GM23248 (cell line): ENCODE measurements around the gene PCSK2. TPM values are rescaled to one million over a fixed set of nuclear protein-coding genes. Genes with fewer than 3 reads are reported as not detected.

ENCODE experiments used
- DNase-seq: peaks from one replicate; pipeline ENCODE4 v3.0.0-alpha.2; 2015
- H2AFZ ChIP-seq: fragments of 200-600 bp; sonication (generic); 2 replicates; pipeline ENCODE4 v1.6.1; 2016; ENCODE audit warnings: antibody characterized with exemption
- H3F3A ChIP-seq: fragments of 200-600 bp; sonication (generic); 2 replicates; pipeline ENCODE4 v1.6.1; 2016; ENCODE audit warnings: mild to moderate bottlenecking, antibody characterized with exemption, mixed run types; ENCODE audit not compliant: insufficient read depth
- H3K27ac ChIP-seq: fragments of 200-600 bp; sonication (generic); 2 replicates; pipeline ENCODE4 v1.5.1; 2016; ENCODE audit warnings: mild to moderate bottlenecking
- H3K27me3 ChIP-seq: fragments of 200-600 bp; sonication (generic); replicated peaks from 2 replicates; pipeline ENCODE4 v1.6.1; 2016; ENCODE audit warnings: mild to moderate bottlenecking; ENCODE audit not compliant: insufficient read depth
- H3K36me3 ChIP-seq: fragments of 200-600 bp; sonication (generic); 2 replicates; pipeline ENCODE4 v1.6.1; 2016; ENCODE audit warnings: low read depth, mild to moderate bottlenecking
- H3K4me1 ChIP-seq: fragments of 200-600 bp; sonication (generic); 2 replicates; pipeline ENCODE4 v1.6.1; 2016; ENCODE audit warnings: mild to moderate bottlenecking; ENCODE audit not compliant: insufficient read depth
- H3K4me2 ChIP-seq: fragments of 200-600 bp; sonication (generic); one replicate; pipeline ENCODE4 v1.6.1; 2016; ENCODE audit warnings: mild to moderate bottlenecking; ENCODE audit not compliant: unreplicated experiment
- H3K4me3 ChIP-seq: fragments of 200-600 bp; sonication (generic); 2 replicates; pipeline ENCODE4 v1.5.1; 2016; ENCODE audit warnings: mild to moderate bottlenecking
- H3K79me2 ChIP-seq: fragments of 200-600 bp; sonication (generic); 2 replicates; pipeline ENCODE4 v1.6.1; 2016; ENCODE audit warnings: mild to moderate bottlenecking; ENCODE audit not compliant: insufficient read depth
- H3K9ac ChIP-seq: fragments of 200-600 bp; sonication (generic); 2 replicates; pipeline ENCODE4 v1.6.1; 2016; ENCODE audit warnings: mild to moderate bottlenecking
- H3K9me2 ChIP-seq: fragments of 200-600 bp; sonication (generic); 2 replicates; pipeline ENCODE4 v1.6.1; 2016; ENCODE audit warnings: mixed run types, mild to moderate bottlenecking, moderate library complexity; ENCODE audit not compliant: insufficient read depth
- H3K9me3 ChIP-seq: fragments of 200-600 bp; sonication (generic); one replicate; pipeline ENCODE4 v1.6.1; 2017; ENCODE audit warnings: low read depth
- H4K20me1 ChIP-seq: fragments of 200-600 bp; sonication (generic); 2 replicates; pipeline ENCODE4 v1.6.0; 2016; ENCODE audit not compliant: insufficient read depth
- EZH2 ChIP-seq: fragments of 200-600 bp; sonication (generic); IDR thresholded peaks from 2 replicates; pipeline ENCODE4 v1.6.1; 2018; ENCODE audit warnings: antibody characterized with exemption, mild to moderate bottlenecking; ENCODE audit not compliant: insufficient read depth, poor library complexity, severe bottlenecking
- EZH2phosphoT487 ChIP-seq: fragments of 200-600 bp; sonication (generic); IDR thresholded peaks from 2 replicates; pipeline ENCODE4 v1.6.1; 2018; ENCODE audit warnings: antibody characterized with exemption, moderate library complexity, mild to moderate bottlenecking, low read depth; ENCODE audit not compliant: insufficient read depth
- WGBS, 2 experiments: methylation state at CpG; one replicate each; pipeline ENCODE4 v1.1.6; 2015 to 2017; ENCODE audit warnings: low lambda C conversion rate in 2 of 2, low coverage in 1 of 2; ENCODE audit errors: missing lambda C conversion rate in 2 of 2; 5-methylcytosine and 5-hydroxymethylcytosine counted together
- in situ Hi-C: fragments of 300-500 bp; cut with MboI; formaldehyde crosslinking; loops from 2 replicates; pipeline ENCODE4 v1.15.0; 2020
- polyA plus RNA-seq: library from polyadenylated mRNA; unstranded; fragments of >200 nt; fragmentation: Nextera tagmentation; extraction: Ambion mirVana; gene quantifications from 2 replicates; pipeline ENCODE4 v1.2.1, GENCODE V29; 2016
- total RNA-seq: library from RNA; depleted of rRNA; stranded (reverse); fragments of >200 nt; shearing (Covaris generic); gene quantifications from 2 replicates; pipeline ENCODE4 v1.2.3, GENCODE V29; 2014

PCSK2 gene
- total and polyA plus RNA-seq, 2 experiments from 2014 or later, result not detected

GRCh38 chr20:17225851-17226409 is 910 bp upstream of the PCSK2 start:
- Histone ChIP-seq H3K9me3 (no peaks in the 10 kb centered on the region), H3K9ac (no peak overlapping the region), H3K27ac (no peak overlapping the region), H4K20me1 (no peaks in the 10 kb centered on the region), H3K79me2 (no peaks in the 10 kb centered on the region), H3K4me2 (peak overlapping the region; percentile 61), H3K4me1 (no peaks in the 10 kb centered on the region; the same call in 1 of the 2 replicates), H3K4me3 (peak overlapping the region; percentile 57), H2AFZ (no peak overlapping the region), H3F3A (no peaks in the 10 kb centered on the region), H3K27me3 (peaks cover 44% of the 10 kb centered on the region), H3K36me3 (no peaks in the 10 kb centered on the region), H3K9me2 (no peaks in the 10 kb centered on the region; the same call in 1 of the 2 replicates)
- WGBS, 2 experiments, result 4 to 5% methylated on average over 35 to 38 of the region's 38 CpGs
- DNase-seq, result peak; percentile 6
- in situ Hi-C loops, result no loop called here
- TF ChIP-seq EZH2 (no peak), EZH2phosphoT487 (no peak)

GRCh38 chr20:17227219-17227575 is 357 bp downstream of the PCSK2 start:
- Histone ChIP-seq H3F3A (no peaks in the 10 kb centered on the region), H3K4me1 (no peaks in the 10 kb centered on the region; the same call in 1 of the 2 replicates), H3K27ac (no peak overlapping the region), H3K9me3 (no peaks in the 10 kb centered on the region), H2AFZ (no peak overlapping the region), H3K4me3 (no peak overlapping the region), H3K9ac (no peak overlapping the region), H3K36me3 (no peaks in the 10 kb centered on the region), H3K4me2 (no peak overlapping the region), H3K79me2 (no peaks in the 10 kb centered on the region), H4K20me1 (no peaks in the 10 kb centered on the region), H3K27me3 (peaks cover 40% of the 10 kb centered on the region), H3K9me2 (no peaks in the 10 kb centered on the region; the same call in 1 of the 2 replicates)
- in situ Hi-C loops, result no loop called here
- TF ChIP-seq EZH2 (no peak), EZH2phosphoT487 (no peak)
- peak; percentile 9 for DNase-seq
- 3% methylated on average over 17 of the region's 17 CpGs for WGBS, 2 experiments

GRCh38 chr20:17227669-17228623 is 1.1 kb downstream of the PCSK2 start:
- Histone ChIP-seq H3K27ac (no peak overlapping the region), H3K4me1 (no peaks in the 10 kb centered on the region; the same call in 1 of the 2 replicates), H3F3A (no peaks in the 10 kb centered on the region), H3K36me3 (no peaks in the 10 kb centered on the region), H3K9ac (no peak overlapping the region), H3K27me3 (peaks cover 35% of the 10 kb centered on the region), H3K4me2 (no peak overlapping the region), H3K9me2 (no peaks in the 10 kb centered on the region; the same call in 1 of the 2 replicates), H3K4me3 (no peak overlapping the region), H2AFZ (no peak overlapping the region), H4K20me1 (no peaks in the 10 kb centered on the region), H3K79me2 (no peaks in the 10 kb centered on the region), H3K9me3 (no peaks in the 10 kb centered on the region)
- TF ChIP-seq EZH2phosphoT487, result no peak
- no peak for TF ChIP-seq EZH2
- 2% methylated on average over 25 to 35 of the region's 35 CpGs for WGBS, 2 experiments
- in situ Hi-C loops, result no loop called here
- peak; percentile 35 for DNase-seq

GRCh38 chr20:17228624-17229061 is 1.8 kb downstream of the PCSK2 start:
- Histone ChIP-seq H3K27ac (no peak overlapping the region), H3F3A (no peaks in the 10 kb centered on the region), H3K27me3 (peaks cover 35% of the 10 kb centered on the region), H2AFZ (no peak overlapping the region), H3K36me3 (no peaks in the 10 kb centered on the region), H3K4me2 (no peak overlapping the region), H3K79me2 (no peaks in the 10 kb centered on the region), H3K4me3 (no peak overlapping the region), H4K20me1 (no peaks in the 10 kb centered on the region), H3K4me1 (no peaks in the 10 kb centered on the region; the same call in 1 of the 2 replicates), H3K9me2 (no peaks in the 10 kb centered on the region; the same call in 1 of the 2 replicates), H3K9me3 (no peaks in the 10 kb centered on the region), H3K9ac (no peak overlapping the region)
- DNase-seq, result no peak
- TF ChIP-seq EZH2phosphoT487 (no peak), EZH2 (no peak)
- 3 to 4% methylated on average over 24 to 25 of the region's 25 CpGs for WGBS, 2 experiments
- in situ Hi-C loops, result no loop called here
